SK-N-SH (cell line): ENCODE results near the gene EBF4. TPM values are rescaled to one million over a fixed set of nuclear protein-coding genes. Genes with fewer than 3 reads are reported as not detected.

Experiments used
- CTCF ChIA-PET: fragments of 300-600, 350-600 bp; formaldehyde crosslinking; extraction: SDS; loops from one replicate; lab custom pipeline; 2021; lab: Yijun Ruan, JAX
- POLR2A ChIA-PET: fragments of 350-600 bp; sonication (Branson Sonifier 250); formaldehyde crosslinking; extraction: SDS; loops from one replicate; lab custom pipeline; 2020; ENCODE audit warnings: antibody characterized with exemption, inconsistent platforms; lab: Yijun Ruan, JAX
- DNase-seq: peaks from one replicate; pipeline ENCODE4 v3.0.0; 2012
- H2AFZ ChIP-seq: fragments of 200-600 bp; sonication (generic); 2 replicates; pipeline ENCODE4 v1.8.1; 2016; ENCODE audit warnings: antibody characterized with exemption, mild to moderate bottlenecking, low read depth
- H3F3A ChIP-seq: fragments of 200-600 bp; sonication (generic); replicated peaks from 2 replicates; pipeline ENCODE3; 2016; ENCODE audit warnings: antibody characterized with exemption, mild to moderate bottlenecking; ENCODE audit not compliant: insufficient read depth
- H3K27ac ChIP-seq, 2 experiments: fragments of 200-500 bp in 1 of 2; fragments of 200-600 bp in 1 of 2; sonication (Bioruptor generic) in 1 of 2; sonication (generic), shearing (Covaris generic) in 1 of 2; 2 replicates each; pipeline versions ENCODE4 v1.5.1 to v1.6.1; 2014 to 2016; ENCODE audit warnings: low read depth in 2 of 2, inconsistent platforms in 1 of 2, low read length in 1 of 2, mild to moderate bottlenecking in 1 of 2, mixed read lengths in 1 of 2
- H3K27me3 ChIP-seq: fragments of 200-600 bp; sonication (generic), shearing (Covaris generic); 2 replicates; pipeline ENCODE4 v1.6.1; 2016; ENCODE audit warnings: mixed run types; ENCODE audit not compliant: insufficient read depth
- H3K36me3 ChIP-seq, 2 experiments: fragments of 200-500 bp in 1 of 2; fragments of 200-600 bp in 1 of 2; sonication (Bioruptor generic) in 1 of 2; sonication (generic) in 1 of 2; replicated peaks in 1 of 2; 2 replicates each; pipeline versions ENCODE3 to v1.5.1; 2014 to 2016; ENCODE audit warnings: low read length in 1 of 2, mild to moderate bottlenecking in 1 of 2; ENCODE audit not compliant: insufficient read depth in 2 of 2, control insufficient read depth in 1 of 2
- H3K4me1 ChIP-seq, 2 experiments: fragments of 200-500 bp in 1 of 2; fragments of 200-600 bp in 1 of 2; sonication (Bioruptor generic) in 1 of 2; sonication (generic), shearing (Covaris generic) in 1 of 2; 2 replicates each; pipeline versions ENCODE4 v1.5.1 to v1.6.1; 2014 to 2016; ENCODE audit warnings: low read depth in 1 of 2, low read length in 1 of 2, mixed run types in 1 of 2; ENCODE audit not compliant: insufficient read depth in 2 of 2, control insufficient read depth in 1 of 2
- H3K4me2 ChIP-seq: fragments of 200-600 bp; sonication (generic), shearing (Covaris generic); 2 replicates; pipeline ENCODE4 v1.6.1; 2017; ENCODE audit warnings: mixed run types
- H3K4me3 ChIP-seq, 2 experiments: fragments of 200-500 bp in 1 of 2; fragments of 200-600 bp in 1 of 2; sonication (Bioruptor generic) in 1 of 2; sonication (generic), shearing (Covaris generic) in 1 of 2; 2 replicates each; pipeline versions ENCODE4 v1.5.1 to v1.8.1; 2014 to 2016; ENCODE audit warnings: low read depth in 2 of 2, inconsistent platforms in 1 of 2, low read length in 1 of 2, mild to moderate bottlenecking in 1 of 2, mixed read lengths in 1 of 2, moderate library complexity in 1 of 2
- H3K79me2 ChIP-seq: fragments of 200-600 bp; sonication (generic); 2 replicates; pipeline ENCODE4 v1.8.1; 2017; ENCODE audit warnings: mild to moderate bottlenecking; ENCODE audit not compliant: insufficient read depth
- H3K9ac ChIP-seq: fragments of 200-600 bp; sonication (generic); 2 replicates; pipeline ENCODE4 v1.6.1; 2017; ENCODE audit warnings: mixed run types
- H3K9me2 ChIP-seq: fragments of 200-600 bp; sonication (generic); 2 replicates; pipeline ENCODE4 v1.6.1; 2017; ENCODE audit warnings: mixed run types
- H3K9me3 ChIP-seq: fragments of 200-600 bp; sonication (generic); 2 replicates; pipeline ENCODE4 v1.6.1; 2017; ENCODE audit warnings: mixed run types, mild to moderate bottlenecking, moderate library complexity
- H4K20me1 ChIP-seq: fragments of 200-600 bp; sonication (generic); 2 replicates; pipeline ENCODE4 v1.6.1; 2017; ENCODE audit warnings: mild to moderate bottlenecking, mixed run types; ENCODE audit not compliant: insufficient read depth
- CTCF ChIP-seq: fragments of 200-600 bp; sonication (generic); IDR thresholded peaks from 2 replicates; pipeline ENCODE4 v1.6.1; 2017; ENCODE audit warnings: antibody characterized with exemption, mild to moderate bottlenecking, moderate library complexity
- ELF1 ChIP-seq: IDR thresholded peaks from 2 replicates; pipeline ENCODE4 v1.4.0; 2012
- FOSL2 ChIP-seq: IDR thresholded peaks from 2 replicates; pipeline ENCODE4 v1.4.0; 2012; ENCODE audit warnings: low read depth, mild to moderate bottlenecking, moderate library complexity, borderline replicate concordance
- FOXJ3 ChIP-seq: sonication (generic); formaldehyde crosslinking; IDR thresholded peaks from 2 replicates; pipeline ENCODE4 v1.5.1; 2020; ENCODE audit warnings: mild to moderate bottlenecking, missing genetic modification reagents
- FOXM1 ChIP-seq: IDR thresholded peaks from 2 replicates; pipeline ENCODE4 v1.4.0; 2012; ENCODE audit warnings: low read depth, mild to moderate bottlenecking
- GABPA ChIP-seq: IDR thresholded peaks from 2 replicates; pipeline ENCODE4 v1.4.0; 2012; ENCODE audit warnings: low read depth, mild to moderate bottlenecking
- IRF3 ChIP-seq: fragments of 150-350 bp; IDR thresholded peaks from 2 replicates; pipeline ENCODE4 v1.6.1; 2016; ENCODE audit warnings: mild to moderate bottlenecking, low read depth, low read length
- NFIC ChIP-seq: IDR thresholded peaks from 2 replicates; pipeline ENCODE4 v1.4.0; 2012; ENCODE audit warnings: borderline replicate concordance
- RAD21 ChIP-seq: IDR thresholded peaks from 2 replicates; pipeline ENCODE4 v1.6.1; 2012; ENCODE audit warnings: mild to moderate bottlenecking, low read length
- RCOR1 ChIP-seq: fragments of 150-350 bp; IDR thresholded peaks from 2 replicates; pipeline ENCODE4 v1.6.1; 2017; ENCODE audit warnings: antibody characterized with exemption, low read length
- REST ChIP-seq: IDR thresholded peaks from 2 replicates; pipeline ENCODE4 v1.6.1; 2012; ENCODE audit warnings: mild to moderate bottlenecking, low read depth, low read length, moderate library complexity
- RFX5 ChIP-seq: IDR thresholded peaks from 2 replicates; pipeline ENCODE4 v1.6.1; 2012; ENCODE audit warnings: mild to moderate bottlenecking, improper control_type of control experiment, low read length
- RXRA ChIP-seq: IDR thresholded peaks from 2 replicates; pipeline ENCODE4 v1.4.0; 2012; ENCODE audit warnings: low read depth, mild to moderate bottlenecking, borderline replicate concordance
- SMC3 ChIP-seq: IDR thresholded peaks from 2 replicates; pipeline ENCODE4 v1.6.1; 2012; ENCODE audit warnings: low read depth, low read length, improper control_type of control experiment
- YY1 ChIP-seq: IDR thresholded peaks from 2 replicates; pipeline ENCODE4 v1.4.0; 2012; ENCODE audit warnings: low read depth, mild to moderate bottlenecking
- WGBS: methylation state at CpG from one replicate; pipeline ENCODE4 v1.1.6; 2017; ENCODE audit warnings: low lambda C conversion rate; 5-methylcytosine and 5-hydroxymethylcytosine counted together
- polyA plus RNA-seq, 3 experiments: library from polyadenylated mRNA; depleted of rRNA; stranded (reverse); fragments of >200 nt; gene quantifications; 2 replicates each; pipeline ENCODE4 v1.2.3, GENCODE V29; 2012

Gene EBF4
- polyA plus RNA-seq, 1 of the 3 experiments (the other 2 are of a cell fraction) = 20.6 TPM

- POLR2A ChIA-PET = no interaction called here
- no peaks in the 10 kb centered on the region for H3K4me1 ChIP-seq
- no peak overlapping the region for H3K9ac ChIP-seq
- no peaks in the 10 kb centered on the region for H3F3A ChIP-seq
- no peaks in the 10 kb centered on the region for H3K27me3 ChIP-seq
- no peak overlapping the region for H3K27ac ChIP-seq
- 73% methylated on average over 5 of the region's 5 CpGs for WGBS
- 0 out of 4 replicates have a peak overlapping the region, but pooled peaks of 1 of the 2 experiments have one; percentile 11 for H3K4me3 ChIP-seq
- no peaks in the 10 kb centered on the region for H3K9me2 ChIP-seq
- no peak overlapping the region for H3K4me2 ChIP-seq
- TF ChIP-seq CTCF (peak; percentile 75), RAD21 (peak; percentile 79), FOXM1 (no peak), SMC3 (peak; percentile 86), FOXJ3 (CRISPR knock-in tag) (no peak)
- CTCF ChIA-PET = interaction anchor here (0.8 to 2.4 kb wide), 17 partner anchors 11 to 245 kb away, joined by 3 to 16 read pairs (median 5); partner anchors contain the start of gene NOP56
- no peaks in the 10 kb centered on the region for H3K79me2 ChIP-seq
- no peaks in the 10 kb centered on the region for H3K9me3 ChIP-seq
- peak; percentile 85 for DNase-seq
- H3K36me3 ChIP-seq = no peaks in the 10 kb centered on the region
- no peaks in the 10 kb centered on the region for H4K20me1 ChIP-seq
- H2AFZ ChIP-seq = no peak overlapping the region
Observed at GRCh38 chr20:2756056-2756611, 63.6 kb downstream of the EBF4 start.

GRCh38 chr20:2757001-2757400 lies 64.4 kb downstream of the EBF4 start:
- no peak overlapping the region for H3K4me2 ChIP-seq
- H3K4me1 ChIP-seq = no peaks in the 10 kb centered on the region
- TF ChIP-seq FOXM1 (no peak), IRF3 (no peak), NFIC (no peak), FOSL2 (no peak), REST (no peak), GABPA (no peak), ELF1 (no peak), RCOR1 (no peak), YY1 (no peak), CTCF (no peak), RFX5 (no peak), RXRA (no peak)
- H3K27me3 ChIP-seq = no peaks in the 10 kb centered on the region
- no peak overlapping the region for H3K4me3 ChIP-seq
- H3K27ac ChIP-seq = no peak overlapping the region
- WGBS = 97% methylated on average over 5 of the region's 5 CpGs
- H3K9me2 ChIP-seq = no peaks in the 10 kb centered on the region
- no peaks in the 10 kb centered on the region for H3K79me2 ChIP-seq
- no peaks in the 10 kb centered on the region for H3F3A ChIP-seq
- CTCF ChIA-PET = interaction anchor here (0.8 to 1.7 kb wide), 4 partner anchors 13 to 93 kb away, joined by 3 to 9 read pairs (median 4); no protein-coding TSS in a partner anchor
- no peaks in the 10 kb centered on the region for H3K9me3 ChIP-seq
- H4K20me1 ChIP-seq = no peaks in the 10 kb centered on the region
- POLR2A ChIA-PET = no interaction called here
- H3K9ac ChIP-seq = no peak overlapping the region
- H3K36me3 ChIP-seq = no peaks in the 10 kb centered on the region
- H2AFZ ChIP-seq = no peak overlapping the region
- no peak for DNase-seq
